Colon (tissue), 2 donors: ENCODE data around the gene WDR62.
"Not testable (repeated sequence)": the region's sequence is repeated elsewhere in the genome, so short reads cannot be mapped to it uniquely, and the experiment has no call there.

Experiments
- FAIRE-seq: peaks from 2 replicates; lab custom pipeline; 2012; peaks lifted over from hg19 to GRCh38; lab: Jason Lieb, UNC
- donor health status: control.
- donor health status: control.

The WDR62 gene

DNA sequence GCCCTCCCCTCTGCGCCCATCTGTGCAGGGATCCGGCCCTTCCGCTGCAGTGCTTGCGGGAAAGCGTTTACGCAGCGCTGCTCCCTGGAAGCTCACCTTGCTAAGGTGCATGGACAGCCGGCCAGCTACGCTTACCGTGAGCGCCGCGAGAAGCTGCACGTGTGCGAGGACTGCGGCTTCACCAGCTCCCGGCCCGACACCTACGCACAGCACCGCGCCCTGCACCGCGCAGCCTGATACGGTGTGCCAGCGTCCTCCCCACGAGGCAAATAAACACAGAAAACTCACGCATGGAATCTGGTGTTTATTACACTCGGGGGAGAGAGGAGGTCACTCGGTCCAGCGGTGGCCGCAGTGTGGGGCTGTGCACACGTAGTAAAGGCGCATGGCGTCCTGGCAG, 58.7 kb downstream of the WDR62 start:
- no peak for FAIRE-seq

DNA sequence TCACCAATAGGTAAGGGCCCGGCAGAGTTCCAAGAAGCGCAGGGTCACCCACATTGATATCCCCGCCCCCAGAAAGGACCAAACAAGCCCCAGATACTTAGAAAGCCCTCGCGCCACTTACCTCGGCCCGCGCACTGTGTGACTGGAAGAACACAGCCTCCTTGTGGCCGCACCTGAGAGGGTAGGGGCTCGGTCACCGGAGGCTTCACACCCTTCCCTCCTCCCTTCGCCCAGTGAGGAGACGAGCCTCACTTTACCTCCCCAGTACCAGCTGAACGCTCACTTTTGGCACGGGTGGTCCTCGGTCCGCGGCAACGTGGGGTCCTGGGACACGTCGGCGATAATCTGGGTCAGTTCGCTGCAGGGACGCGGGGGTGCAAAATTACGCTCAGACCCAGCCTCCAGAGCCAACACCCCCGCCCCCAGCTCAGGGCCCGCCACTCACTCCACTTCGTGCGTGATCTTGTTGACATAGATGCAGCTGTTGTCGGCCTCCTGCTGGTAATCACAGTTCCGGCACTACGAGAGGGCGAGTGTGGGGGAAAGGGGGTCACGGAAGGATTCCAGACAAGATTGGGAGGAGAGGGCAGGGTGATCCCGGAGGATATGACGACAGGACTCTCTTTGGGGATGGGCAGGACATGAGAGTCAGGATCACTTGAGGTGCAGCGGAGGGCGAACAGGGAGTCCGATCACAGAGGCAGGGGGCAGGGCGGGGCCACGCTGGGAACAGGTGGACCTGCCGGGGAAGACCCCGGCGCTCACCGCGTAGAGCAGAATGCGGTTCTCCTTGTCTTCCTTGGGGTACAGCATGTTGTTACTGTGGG, 59.4 kb downstream of the WDR62 start:
- FAIRE-seq = no peak

DNA sequence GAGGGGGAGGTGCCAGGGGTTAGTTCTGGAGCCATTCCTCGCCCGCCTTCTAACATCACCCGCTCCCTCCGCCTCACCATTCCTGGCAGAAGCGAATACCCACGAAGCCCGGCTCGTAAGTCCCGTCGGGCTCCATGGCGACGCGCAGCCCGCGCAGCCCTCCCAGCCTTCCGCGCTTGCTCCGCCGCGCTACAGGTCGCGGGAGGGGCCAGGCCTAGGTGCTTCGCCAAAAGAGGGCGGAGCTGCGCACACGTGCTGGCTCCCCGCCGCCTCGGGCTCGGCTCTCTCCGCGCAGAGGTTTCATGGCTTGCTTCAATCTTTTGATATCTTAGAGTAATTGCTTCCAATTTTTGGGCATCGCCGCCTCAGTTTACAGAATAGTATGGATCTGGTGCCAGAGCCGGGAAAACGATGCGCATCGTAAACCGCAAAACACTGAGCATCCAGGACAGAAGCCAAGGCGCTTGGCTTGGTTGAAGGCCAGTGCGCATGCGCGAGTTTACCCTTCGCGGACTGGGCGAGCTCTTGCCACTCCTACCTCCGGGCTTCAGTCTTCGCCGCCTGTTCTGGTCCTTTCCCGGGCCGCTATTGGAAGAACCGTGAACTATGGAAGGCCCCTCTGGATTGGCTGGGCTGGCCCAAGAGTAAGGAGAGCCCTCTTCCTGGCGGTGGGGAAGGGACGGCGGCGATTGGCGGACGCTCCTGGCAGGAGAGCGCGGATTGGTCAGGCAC, 60.2 kb downstream of the WDR62 start, which contains the start of gene POLR2I:
POLR2I (minus strand) TSS at position 155 of the 732 bp plus-strand sequence; CDS start at position 136, 19 bp downstream.
- FAIRE-seq = peak; percentile 68

DNA sequence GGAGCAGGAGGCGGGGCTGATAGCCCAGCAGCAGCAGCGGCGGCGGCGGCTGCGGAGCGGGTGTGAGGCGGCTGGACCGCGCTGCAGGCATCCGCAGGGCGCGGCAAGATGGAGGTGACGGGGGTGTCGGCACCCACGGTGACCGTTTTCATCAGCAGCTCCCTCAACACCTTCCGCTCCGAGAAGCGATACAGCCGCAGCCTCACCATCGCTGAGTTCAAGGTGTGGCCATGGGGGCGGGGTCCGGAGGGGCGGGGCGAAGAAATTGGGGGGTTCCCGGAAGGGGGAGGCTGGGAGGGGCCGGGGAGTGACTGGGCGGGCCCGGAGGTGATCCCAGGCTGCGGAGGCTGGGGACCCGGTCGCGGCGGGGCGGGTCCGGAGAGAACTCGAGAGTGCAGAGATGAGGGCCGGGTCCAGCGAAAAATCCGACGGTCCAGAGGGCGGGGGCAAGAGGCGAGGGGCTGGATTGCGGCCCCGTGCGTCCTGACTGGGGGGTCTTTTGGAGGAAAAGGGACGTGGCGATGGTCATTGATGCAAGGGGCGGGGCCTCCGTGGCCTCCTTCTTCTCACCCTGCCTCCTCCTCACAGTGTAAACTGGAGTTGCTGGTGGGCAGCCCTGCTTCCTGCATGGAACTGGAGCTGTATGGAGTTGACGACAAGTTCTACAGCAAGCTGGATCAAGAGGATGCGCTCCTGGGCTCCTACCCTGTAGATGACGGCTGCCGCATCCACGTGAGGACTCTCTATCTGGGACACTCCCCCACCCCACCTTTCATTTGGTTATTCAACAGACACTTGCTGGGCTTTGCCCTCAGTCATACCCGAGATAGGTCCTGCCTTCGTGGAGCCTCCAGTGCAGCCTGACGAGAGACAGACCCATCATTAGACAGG, 61.0 kb downstream of the WDR62 start, which contains the start of gene TBCB:
TBCB (plus strand) TSS at position 16 of the 891 bp plus-strand sequence; CDS start at position 109, 93 bp downstream.
- no peak for FAIRE-seq

DNA sequence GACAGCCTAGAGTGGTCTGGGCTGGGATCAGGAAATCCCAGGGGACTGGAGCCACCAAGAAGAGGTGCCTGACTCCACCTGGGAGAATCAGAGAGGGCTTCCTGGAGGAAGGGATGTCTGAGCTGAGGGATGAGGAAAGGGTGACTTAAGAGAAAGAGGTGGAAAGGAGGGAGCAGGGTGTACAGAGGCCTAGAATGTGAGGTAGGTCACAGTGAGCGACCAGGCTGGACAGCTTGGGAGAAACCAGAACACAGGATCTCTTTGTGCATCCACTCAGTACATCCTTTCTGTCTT, 61.6 kb downstream of the WDR62 start:
- no peak for FAIRE-seq

DNA sequence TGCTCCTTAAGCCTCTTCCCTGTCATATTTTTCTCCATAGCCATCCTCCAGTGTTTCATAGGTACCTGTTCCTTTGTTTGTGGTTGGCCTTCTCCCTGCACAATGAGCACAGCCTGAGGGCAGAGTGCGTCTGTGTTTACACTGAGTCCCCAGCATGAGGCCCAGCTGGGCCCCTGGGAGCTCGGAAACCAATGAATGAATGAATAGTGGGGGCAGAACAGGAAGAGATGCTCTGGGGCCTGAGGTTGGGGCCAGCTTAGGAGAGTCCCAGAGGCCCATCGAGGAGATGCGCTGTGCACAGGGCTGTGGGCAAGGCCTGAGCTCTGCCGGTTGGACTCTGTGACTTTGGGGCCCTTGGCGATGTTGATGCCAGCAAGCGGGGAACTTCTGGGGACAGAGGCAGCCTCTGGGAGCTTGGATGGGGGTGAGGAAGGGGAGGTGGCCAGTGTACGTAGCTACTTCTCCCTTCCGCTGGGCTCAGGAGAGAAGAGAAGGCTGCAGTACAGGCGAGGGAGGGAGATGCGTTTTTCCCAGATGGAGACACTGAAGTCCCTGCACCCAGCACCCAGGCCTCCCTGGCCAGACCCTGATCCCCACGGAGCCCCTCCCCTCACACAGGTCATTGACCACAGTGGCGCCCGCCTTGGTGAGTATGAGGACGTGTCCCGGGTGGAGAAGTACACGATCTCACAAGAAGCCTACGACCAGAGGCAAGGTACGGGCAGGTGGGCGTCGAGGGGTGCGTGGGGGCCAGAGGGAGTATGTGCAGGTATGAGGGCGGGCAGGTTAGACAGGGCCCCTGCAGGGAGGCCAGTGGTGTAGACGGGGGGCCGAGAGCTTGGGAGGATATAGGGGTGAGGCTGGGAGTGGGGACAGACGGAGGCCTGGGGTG, 65.6 kb downstream of the WDR62 start:
- no peak for FAIRE-seq

DNA sequence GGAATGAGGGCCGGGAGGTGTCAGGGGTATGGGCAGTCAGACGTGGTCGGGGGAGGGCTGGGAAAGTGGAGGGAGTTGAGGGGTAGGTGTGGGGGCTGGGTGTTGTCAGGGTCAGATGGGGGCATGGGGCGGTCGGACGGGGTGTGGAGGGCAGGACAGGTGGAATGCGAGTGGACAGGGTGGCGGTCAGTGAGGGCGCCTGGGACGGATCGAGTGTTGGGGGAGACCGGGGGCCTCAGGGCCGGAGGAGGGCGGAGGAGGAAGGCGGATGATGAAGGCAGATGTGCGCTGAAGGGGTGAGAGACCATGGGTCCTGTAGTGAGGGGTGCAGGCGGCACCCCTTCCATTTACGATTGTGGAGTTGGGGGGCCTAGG, 66.3 kb downstream of the WDR62 start:
- no peak for FAIRE-seq

DNA sequence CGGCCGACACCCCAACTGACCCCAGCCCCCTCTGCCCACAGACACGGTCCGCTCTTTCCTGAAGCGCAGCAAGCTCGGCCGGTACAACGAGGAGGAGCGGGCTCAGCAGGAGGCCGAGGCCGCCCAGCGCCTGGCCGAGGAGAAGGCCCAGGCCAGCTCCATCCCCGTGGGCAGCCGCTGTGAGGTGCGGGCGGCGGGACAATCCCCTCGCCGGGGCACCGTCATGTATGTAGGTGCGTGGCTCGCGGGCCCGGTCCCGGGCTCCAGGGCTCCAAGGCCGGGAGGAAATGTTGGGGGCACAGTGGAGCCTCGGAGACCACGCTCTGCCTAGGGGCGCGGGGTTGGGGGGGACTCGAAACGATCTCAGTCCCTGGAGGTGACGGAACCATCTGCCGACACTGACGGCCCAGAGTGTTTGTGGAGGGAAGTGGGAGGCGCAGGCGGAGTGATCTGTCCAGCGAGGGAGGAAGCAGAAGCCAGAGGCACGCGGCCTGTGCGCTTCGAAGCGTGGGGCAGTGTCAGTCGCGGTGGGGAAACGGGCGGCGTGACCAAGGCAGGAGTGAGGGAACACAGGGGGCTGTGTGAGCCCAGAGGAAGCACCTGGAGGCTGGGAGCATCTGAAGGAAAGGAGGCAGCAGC, 66.9 kb downstream of the WDR62 start:
- no peak for FAIRE-seq

DNA sequence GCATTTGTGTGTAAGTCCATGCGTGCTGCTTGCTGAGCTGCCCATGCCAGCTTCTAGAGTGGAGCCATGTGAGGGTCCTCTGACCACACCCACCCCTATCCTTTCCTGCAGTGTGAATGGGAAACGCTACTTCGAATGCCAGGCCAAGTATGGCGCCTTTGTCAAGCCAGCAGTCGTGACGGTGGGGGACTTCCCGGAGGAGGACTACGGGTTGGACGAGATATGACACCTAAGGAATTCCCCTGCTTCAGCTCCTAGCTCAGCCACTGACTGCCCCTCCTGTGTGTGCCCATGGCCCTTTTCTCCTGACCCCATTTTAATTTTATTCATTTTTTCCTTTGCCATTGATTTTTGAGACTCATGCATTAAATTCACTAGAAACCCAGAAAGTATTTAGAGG, 70.9 kb downstream of the WDR62 start:
- no peak for FAIRE-seq

DNA sequence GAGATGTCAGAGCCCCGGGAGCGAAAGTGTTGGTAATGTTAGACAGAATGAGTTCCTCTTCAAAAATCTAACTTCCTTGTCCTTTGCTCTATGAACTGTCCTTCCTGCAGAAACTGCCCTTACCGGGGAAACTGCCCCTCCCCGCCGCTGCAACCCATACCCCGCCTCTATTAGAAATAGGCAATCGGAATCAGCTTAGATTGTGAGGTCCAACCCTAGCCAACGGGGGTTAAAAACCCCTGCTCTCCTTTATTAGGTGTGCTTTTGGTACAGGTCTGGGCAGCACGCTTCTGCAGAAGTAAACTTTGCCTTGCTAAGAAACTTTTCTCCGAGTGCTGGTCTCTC, 73.7 kb downstream of the WDR62 start:
- FAIRE-seq = no peak

DNA sequence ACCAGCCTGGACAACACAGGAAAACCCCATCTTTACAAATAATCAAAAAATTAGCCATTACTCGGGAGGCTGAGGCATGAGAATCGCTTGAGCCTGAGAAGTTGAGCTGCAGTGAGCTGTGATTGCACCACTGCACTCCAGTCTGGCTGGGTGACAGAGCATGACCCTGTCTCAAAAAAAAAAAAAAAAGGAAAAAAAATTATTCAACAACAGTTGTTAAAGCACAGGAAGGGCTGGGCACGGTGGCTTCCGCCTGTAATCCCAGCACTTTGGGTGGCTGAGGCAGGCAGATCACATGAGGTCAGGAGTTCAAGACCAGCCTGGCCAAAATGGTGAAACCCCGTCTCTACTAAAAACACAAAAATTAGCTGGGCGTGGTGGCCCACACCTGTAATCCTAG, 76.5 kb downstream of the WDR62 start:
- FAIRE-seq = not testable (repeated sequence)

DNA sequence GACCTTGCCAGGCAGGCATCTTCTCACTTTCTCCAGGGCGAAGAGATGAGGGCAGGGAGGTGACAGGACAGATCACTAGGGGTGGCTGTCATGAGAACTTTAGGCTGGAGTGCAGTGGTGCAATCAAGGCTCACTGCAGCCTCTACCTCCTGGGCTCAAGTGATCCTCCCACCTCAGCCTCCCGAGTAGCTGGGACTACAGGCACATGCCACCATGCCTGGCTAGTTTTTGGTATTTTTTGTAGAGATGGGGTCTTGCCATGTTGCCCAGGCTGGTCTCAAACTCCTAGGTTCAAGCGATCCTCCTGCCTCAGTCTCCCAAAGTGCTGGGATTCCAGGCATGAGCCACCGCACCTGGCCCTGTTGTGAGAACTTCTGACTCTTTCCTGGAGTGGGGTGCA, 80.2 kb downstream of the WDR62 start:
- not testable (repeated sequence) for FAIRE-seq

DNA sequence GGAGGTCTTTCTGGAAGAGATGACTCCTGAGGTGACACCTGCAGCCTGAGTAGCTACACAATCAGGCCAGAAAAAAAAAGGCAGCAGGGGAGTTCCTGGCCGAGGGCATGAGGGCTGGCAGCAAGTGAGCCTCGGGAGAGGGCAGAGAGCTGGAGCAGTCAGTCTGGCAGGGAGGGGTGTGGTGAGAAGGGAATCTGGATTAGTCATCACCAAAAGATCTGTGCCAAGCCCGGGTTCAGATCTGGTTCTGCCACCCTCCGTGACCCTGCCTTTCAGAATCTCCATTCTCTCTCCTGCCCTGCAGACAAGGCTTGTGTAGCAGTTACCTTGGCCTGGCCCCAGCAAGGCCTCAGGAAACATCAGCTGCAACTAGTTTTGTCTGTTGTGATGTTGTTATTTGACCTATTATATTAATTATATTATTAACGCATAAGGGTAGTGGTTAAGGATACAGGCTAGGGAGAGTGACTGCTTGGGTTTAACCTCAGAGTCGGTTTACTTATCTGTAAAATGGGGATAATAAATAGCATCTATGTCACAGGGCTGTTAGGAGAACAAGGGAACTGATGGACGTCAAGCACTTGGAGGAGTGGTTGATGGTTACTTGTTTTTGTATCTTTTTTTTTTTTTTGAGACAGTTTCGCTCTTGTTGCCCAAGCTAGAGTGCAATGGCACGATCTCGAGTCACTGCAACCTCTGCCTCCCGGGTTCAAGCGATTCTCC, 82.4 kb downstream of the WDR62 start:
- no peak for FAIRE-seq

DNA sequence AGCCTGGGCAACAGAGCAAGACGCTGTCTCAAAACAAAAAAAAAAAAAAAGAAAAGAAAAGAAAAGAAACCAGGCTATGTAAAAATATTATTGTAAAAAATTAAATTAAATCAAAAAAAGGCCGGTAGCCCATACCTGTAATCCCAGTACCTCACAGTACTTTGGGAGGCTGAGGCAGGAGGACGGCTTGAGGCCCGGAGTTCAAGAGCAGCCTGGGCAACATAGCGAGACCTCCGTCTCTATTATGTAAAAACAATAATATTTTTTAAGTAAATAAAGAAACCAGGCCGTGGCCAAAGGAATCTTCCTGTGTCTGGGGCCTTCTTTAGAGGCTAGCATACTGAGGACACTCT, 84.4 kb downstream of the WDR62 start:
- no peak for FAIRE-seq

DNA sequence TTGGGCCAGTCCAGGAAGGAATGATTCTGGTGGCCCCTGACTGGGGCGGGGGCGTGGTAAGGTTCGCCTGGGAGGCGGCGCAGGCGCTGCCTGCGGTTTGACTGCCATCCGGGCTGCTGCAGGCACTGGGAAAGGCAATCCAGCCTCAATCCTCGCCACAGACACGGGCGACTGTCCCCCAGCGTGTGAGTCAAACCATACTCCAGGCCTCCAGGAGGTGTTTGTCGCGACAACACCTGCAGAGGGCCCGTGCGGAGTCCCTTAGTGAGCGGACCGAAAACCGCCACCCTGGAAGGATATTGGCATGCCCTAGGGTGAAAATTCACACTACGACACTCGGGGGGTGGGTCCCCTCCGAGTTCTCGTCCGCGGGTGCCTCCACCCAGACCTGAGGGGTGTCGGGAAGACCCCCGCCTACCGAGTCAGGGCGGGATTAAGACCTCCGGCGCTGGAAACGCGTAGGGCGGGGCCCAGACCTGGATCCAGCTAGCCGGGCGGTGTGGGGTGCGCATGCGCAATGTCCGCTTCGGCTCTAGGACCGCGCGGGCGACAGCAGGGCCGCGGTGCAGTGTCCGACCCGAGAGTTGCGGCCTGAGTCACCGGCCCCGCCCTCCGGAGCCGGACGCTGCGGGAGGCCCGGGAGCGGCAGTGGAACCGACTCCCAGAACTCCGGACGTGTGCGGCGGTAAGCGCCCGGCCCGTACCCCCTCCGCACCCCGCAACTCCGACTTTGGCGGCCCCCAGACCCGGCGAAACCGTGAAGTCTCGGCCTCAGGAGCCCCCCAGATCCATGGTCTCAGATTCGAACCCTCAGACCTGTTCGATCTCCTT, 85.0 kb downstream of the WDR62 start, which contains the start of gene CAPNS1:
CAPNS1 (plus strand) TSS at position 594 of the 831 bp plus-strand sequence. CDS start 946 bp downstream, outside the sequence.
- FAIRE-seq = no peak

DNA sequence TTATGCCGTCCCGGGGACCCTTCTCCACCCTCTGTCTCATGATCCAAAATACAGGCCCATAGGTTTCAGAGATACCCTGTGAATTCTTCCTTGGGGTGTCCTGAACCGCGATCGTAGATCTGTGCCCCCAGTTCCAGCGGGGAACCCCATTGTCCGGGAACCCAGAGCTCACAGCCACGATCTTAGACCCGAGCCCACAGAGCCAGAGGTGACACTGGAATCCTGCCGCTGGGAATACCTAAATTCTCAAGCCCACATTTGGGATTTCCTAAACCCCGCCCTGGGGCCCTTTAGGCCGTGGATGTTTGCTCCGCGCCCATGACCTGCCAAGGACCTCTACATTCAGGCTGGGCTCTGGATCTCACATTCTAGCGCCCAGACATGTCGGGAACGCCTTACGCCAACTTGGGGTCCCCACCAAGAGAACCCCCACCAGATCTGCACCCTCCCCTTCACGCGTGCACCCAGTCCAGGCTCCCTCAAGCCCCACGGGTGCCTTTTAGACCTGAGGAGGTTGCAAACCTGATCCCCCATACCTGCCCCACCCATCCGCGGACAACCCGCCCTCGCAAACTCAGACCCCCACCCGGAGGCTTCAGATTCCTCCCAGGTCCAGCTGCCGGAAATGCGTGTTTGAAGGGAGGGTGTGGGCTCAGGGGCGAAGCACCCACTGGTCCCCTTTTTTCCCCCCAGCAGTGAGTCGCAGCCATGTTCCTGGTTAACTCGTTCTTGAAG, 85.8 kb downstream of the WDR62 start:
- no peak for FAIRE-seq

DNA sequence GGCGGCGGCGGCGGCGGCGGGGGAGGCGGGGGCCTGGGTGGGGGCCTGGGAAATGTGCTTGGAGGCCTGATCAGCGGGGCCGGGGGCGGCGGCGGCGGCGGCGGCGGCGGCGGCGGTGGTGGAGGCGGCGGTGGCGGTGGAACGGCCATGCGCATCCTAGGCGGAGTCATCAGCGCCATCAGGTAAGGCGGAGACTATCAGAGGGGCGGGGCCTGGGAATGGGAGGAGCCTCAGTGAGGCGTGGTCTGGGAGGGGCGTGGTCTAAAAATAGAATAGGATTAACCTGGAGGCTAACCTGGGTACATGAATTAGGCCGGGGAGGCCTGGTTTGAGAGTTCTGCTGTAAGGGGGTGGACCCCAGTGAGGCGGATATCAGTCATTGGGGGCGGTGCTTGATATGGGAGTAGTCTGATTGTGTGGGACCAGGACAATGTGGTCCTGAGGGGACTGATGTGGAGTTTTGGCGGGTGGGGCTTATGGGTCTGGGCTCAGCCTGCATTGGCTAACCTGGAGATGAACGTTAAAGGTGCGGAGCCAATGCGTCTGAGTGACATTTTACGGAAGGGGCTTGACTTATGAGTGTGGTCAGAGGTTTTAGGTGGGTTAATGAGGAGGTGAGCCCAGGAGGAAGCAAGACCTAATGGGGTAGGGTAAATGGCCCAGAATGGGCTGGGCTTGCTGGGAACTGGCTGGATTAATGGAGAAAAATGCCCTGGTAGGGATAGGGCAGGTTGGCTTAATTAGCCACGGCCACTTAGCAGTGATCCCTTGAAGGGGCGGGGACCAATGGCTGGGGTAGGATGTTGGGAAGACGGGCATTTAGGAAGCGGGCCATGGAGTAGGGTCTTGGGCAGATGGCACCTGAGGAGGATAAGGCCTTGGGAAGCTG, 86.6 kb downstream of the WDR62 start:
- FAIRE-seq = no peak

DNA sequence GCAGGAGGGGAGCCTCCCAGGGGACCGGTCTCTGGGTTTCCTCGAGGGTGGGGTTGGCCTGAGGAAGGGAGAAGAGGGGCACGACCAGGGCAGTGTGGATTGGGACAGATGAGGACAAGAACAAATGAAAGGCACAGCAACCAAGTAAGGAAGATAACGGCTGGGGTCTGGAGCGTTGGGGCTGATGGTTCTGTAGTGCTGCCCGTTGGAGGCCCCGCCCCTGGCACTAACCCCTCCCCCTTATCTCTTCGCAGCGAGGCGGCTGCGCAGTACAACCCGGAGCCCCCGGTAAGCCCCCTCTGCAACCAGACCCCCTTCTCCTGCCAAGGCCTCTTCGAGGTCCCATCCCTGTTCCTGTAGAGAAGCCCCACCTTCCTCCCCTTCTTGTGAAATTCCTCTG, 87.3 kb downstream of the WDR62 start:
- no peak for FAIRE-seq
